ENCODE results near the gene CENPM. TPM values are rescaled to one million over a fixed set of nuclear protein-coding genes. Genes with fewer than 3 reads are reported as not detected.

CENPM gene
- total RNA-seq, 2 donors from 2014 or later, result 28.5 to 43.1 TPM

DNA sequence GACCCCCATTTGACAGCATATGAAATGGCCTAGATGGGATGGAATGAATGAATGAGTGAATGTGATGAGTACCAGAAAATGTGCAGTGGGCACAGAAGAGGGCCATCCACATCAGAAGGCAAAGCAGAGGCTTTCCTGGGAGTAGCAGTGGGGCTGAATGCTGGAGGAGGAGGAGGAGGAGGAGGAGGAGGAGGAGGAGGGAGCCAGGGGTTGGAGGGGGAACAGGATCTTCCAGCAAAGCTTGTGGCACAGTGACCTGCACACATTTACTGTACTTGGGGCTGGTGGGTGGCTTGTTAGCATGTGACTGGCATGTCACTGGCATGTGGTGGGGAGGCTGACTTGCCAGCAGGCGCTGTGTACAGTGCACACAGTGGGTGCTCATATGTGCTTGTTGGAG is 31.8 kb upstream of the CENPM start:
- Histone ChIP-seq H3K27ac (ENCODE audit: low read depth, low read length) (no peak overlapping the region), H3K4me1 (ENCODE audit: control insufficient read depth, insufficient read depth, low read length) (no peaks in the 10 kb centered on the region), H3K4me3 (ENCODE audit: low read length) (no peak overlapping the region), H3K9ac (ENCODE audit: extremely low read depth, low read length, poor library complexity, severe bottlenecking) (no peak overlapping the region), H3K36me3 (ENCODE audit: control insufficient read depth, insufficient read depth, low read length) (no peaks in the 10 kb centered on the region), H3K27me3 (ENCODE audit: control insufficient read depth, insufficient read depth, low read length, poor library complexity, severe bottlenecking) (peaks cover 46% of the 10 kb centered on the region), H3K9me3 (ENCODE audit: control insufficient read depth, low read length) (no peaks in the 10 kb centered on the region)
- no peaks in the 10 kb centered on the region for H3K9me3 Mint-ChIP-seq
- peaks cover 6% of the 10 kb centered on the region for H3K4me1 Mint-ChIP-seq
- no peaks in the 10 kb centered on the region for H3K36me3 Mint-ChIP-seq (ENCODE audit: low read depth)
- no peak for TF ChIP-seq CTCF (conservative IDR thresholded peaks at IDR 0.05)
- H3K27ac Mint-ChIP-seq, result no peak overlapping the region
- peaks cover 51% of the 10 kb centered on the region for H3K27me3 Mint-ChIP-seq (ENCODE audit: insufficient read depth)
- DNase-seq, result no peak
- 81 to 100% methylated on average over 1 of the region's 1 CpG for WGBS, 2 experiments (ENCODE audit: insufficient coverage in 1 of 2, insufficient read length in 1 of 2)
- no peak overlapping the region for H3K4me3 Mint-ChIP-seq

GRCh38 chr22:41976961-41977566 is 30.1 kb upstream of the CENPM start:
- H3K27me3 ChIP-seq (ENCODE audit: control insufficient read depth, insufficient read depth, low read length, poor library complexity, severe bottlenecking), result peaks cover 53% of the 10 kb centered on the region
- 6 to 7% methylated on average over 20 to 46 of the region's 46 CpGs for WGBS, 2 experiments (ENCODE audit: insufficient coverage in 1 of 2, insufficient read length in 1 of 2)
- TF ChIP-seq CTCF (conservative IDR thresholded peaks at IDR 0.05), result peak; percentile 21
- no peaks in the 10 kb centered on the region for H3K4me1 ChIP-seq (ENCODE audit: control insufficient read depth, insufficient read depth, low read length)
- DNase-seq, result peak; percentile 69
- peak overlapping the region; percentile 75 for H3K4me3 ChIP-seq (ENCODE audit: low read length)
- H3K27me3 Mint-ChIP-seq (ENCODE audit: insufficient read depth), result peaks cover 62% of the 10 kb centered on the region
- no peaks in the 10 kb centered on the region for H3K36me3 Mint-ChIP-seq (ENCODE audit: low read depth)
- H3K4me1 Mint-ChIP-seq, result peaks cover 6% of the 10 kb centered on the region
- H3K9ac ChIP-seq (ENCODE audit: extremely low read depth, low read length, poor library complexity, severe bottlenecking), result peak overlapping the region; percentile 52
- peak overlapping the region; percentile 52 for H3K4me3 Mint-ChIP-seq
- H3K9me3 ChIP-seq (ENCODE audit: control insufficient read depth, low read length), result no peaks in the 10 kb centered on the region
- H3K27ac Mint-ChIP-seq, result no peak overlapping the region
- H3K27ac ChIP-seq (ENCODE audit: low read depth, low read length), result peak overlapping the region; percentile 9
- no peaks in the 10 kb centered on the region for H3K36me3 ChIP-seq (ENCODE audit: control insufficient read depth, insufficient read depth, low read length)
- H3K9me3 Mint-ChIP-seq, result no peaks in the 10 kb centered on the region

DNA sequence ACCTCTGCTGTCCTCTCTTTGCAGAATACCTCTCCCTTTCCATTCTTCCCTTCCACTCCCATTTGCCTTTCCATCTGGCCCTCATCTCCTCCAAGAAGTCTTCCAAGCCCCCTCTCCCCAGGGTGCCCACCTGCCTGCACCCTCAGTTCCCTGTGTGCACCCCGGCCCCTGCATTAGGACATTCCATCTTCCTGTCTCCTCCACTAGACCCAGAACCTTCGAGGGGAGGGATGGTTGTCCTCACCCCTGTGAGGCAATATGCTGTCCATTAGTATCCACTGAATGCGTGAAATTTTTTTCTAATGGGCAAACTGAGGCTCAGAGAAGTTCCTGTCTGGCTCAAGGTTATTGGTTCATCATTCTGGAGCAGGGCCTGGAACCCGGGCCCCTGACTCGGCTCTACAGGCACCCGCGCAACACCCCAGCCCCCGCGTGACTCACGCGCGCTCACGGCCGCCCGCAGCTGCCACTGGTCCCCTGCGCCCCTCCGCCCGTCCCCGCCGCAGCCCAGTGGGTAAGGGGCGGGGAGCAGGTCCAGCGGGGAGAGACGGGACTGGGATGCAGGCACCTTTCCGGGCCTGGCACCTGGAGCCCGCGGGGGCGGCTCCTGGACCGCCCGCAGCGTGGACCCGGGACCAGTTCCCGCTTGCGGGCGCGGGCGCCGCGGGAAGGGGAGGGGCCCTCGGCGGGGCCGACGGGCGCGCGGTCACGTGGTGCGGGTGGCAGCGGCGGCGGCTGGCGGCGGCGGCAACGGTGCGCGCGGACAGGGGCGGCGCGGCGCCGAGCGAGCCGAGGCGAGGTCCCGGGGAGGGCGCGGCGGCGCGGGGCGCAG is 29.3 kb upstream of the CENPM start:
- H3K4me3 Mint-ChIP-seq, result peak overlapping the region; percentile 60
- peaks cover 6% of the 10 kb centered on the region for H3K4me1 Mint-ChIP-seq
- Histone ChIP-seq H3K9me3 (ENCODE audit: control insufficient read depth, low read length) (no peaks in the 10 kb centered on the region), H3K9ac (ENCODE audit: extremely low read depth, low read length, poor library complexity, severe bottlenecking) (no peak overlapping the region), H3K27ac (ENCODE audit: low read depth, low read length) (no peak overlapping the region), H3K4me1 (ENCODE audit: control insufficient read depth, insufficient read depth, low read length) (no peaks in the 10 kb centered on the region), H3K27me3 (ENCODE audit: control insufficient read depth, insufficient read depth, low read length, poor library complexity, severe bottlenecking) (peaks cover 53% of the 10 kb centered on the region), H3K4me3 (ENCODE audit: low read length) (peak overlapping the region; percentile 73), H3K36me3 (ENCODE audit: control insufficient read depth, insufficient read depth, low read length) (no peaks in the 10 kb centered on the region)
- H3K36me3 Mint-ChIP-seq (ENCODE audit: low read depth), result no peaks in the 10 kb centered on the region
- no peak overlapping the region for H3K27ac Mint-ChIP-seq
- no peaks in the 10 kb centered on the region for H3K9me3 Mint-ChIP-seq
- no peak for TF ChIP-seq CTCF (conservative IDR thresholded peaks at IDR 0.05)
- 4 to 20% methylated on average over 11 to 72 of the region's 72 CpGs for WGBS, 2 experiments (ENCODE audit: insufficient coverage in 1 of 2, insufficient read length in 1 of 2)
- peak; percentile 75 for DNase-seq
- peaks cover 67% of the 10 kb centered on the region for H3K27me3 Mint-ChIP-seq (ENCODE audit: insufficient read depth)
